ENCODE data around the gene SMKR1.
"Not testable (repeated sequence)": the region's sequence is repeated elsewhere in the genome, so short reads cannot be mapped to it uniquely, and the experiment has no call there.

The SMKR1 gene

GRCh38 chr7:129480674-129481363 is 21.5 kb upstream of the SMKR1 start:
- no peak overlapping the region for H3K4me3 ChIP-seq (ENCODE audit: low read length)
- no peak for DNase-seq (ENCODE audit: low read depth, low spot score)

- H3K4me3 ChIP-seq (ENCODE audit: low read length); DNase-seq (ENCODE audit: low read depth, low spot score): not testable (repeated sequence)
Observed at GRCh38 chr7:129481376-129481775, 21.0 kb upstream of the SMKR1 start.

GRCh38 chr7:129482781-129483180 is 19.6 kb upstream of the SMKR1 start:
- H3K4me3 ChIP-seq (ENCODE audit: low read length), result no peak overlapping the region

GRCh38 chr7:129489491-129489890 is 12.8 kb upstream of the SMKR1 start:
- no peak overlapping the region for H3K4me3 ChIP-seq (ENCODE audit: low read length)
- DNase-seq (ENCODE audit: low read depth, low spot score), result no peak

More at GRCh38 chr7:129482781-129483180, 19.6 kb upstream of the SMKR1 start:
- no peak for DNase-seq (ENCODE audit: low read depth, low spot score)

- H3K4me3 ChIP-seq (ENCODE audit: low read length), result no peak overlapping the region
- no peak for DNase-seq (ENCODE audit: low read depth, low spot score)
Observed at GRCh38 chr7:129492391-129492790, 9.9 kb upstream of the SMKR1 start.

- no peak for DNase-seq (ENCODE audit: low read depth, low spot score)
- no peak overlapping the region for H3K4me3 ChIP-seq (ENCODE audit: low read length)
Observed at GRCh38 chr7:129493555-129493954, 8.8 kb upstream of the SMKR1 start.

- DNase-seq (ENCODE audit: low read depth, low spot score), result no peak
- no peak overlapping the region for H3K4me3 ChIP-seq (ENCODE audit: low read length)
Observed at GRCh38 chr7:129494041-129494440, 8.3 kb upstream of the SMKR1 start.

GRCh38 chr7:129495987-129496386 is 6.3 kb upstream of the SMKR1 start:
- H3K4me3 ChIP-seq (ENCODE audit: low read length), result no peak overlapping the region
- DNase-seq (ENCODE audit: low read depth, low spot score), result no peak

- H3K4me3 ChIP-seq (ENCODE audit: low read length), result no peak overlapping the region
- no peak for DNase-seq (ENCODE audit: low read depth, low spot score)
Observed at GRCh38 chr7:129496653-129497052, 5.7 kb upstream of the SMKR1 start.

GRCh38 chr7:129497156-129497555 is 5.2 kb upstream of the SMKR1 start:
- no peak for DNase-seq (ENCODE audit: low read depth, low spot score)
- no peak overlapping the region for H3K4me3 ChIP-seq (ENCODE audit: low read length)

- DNase-seq (ENCODE audit: low read depth, low spot score), result no peak
- no peak overlapping the region for H3K4me3 ChIP-seq (ENCODE audit: low read length)
Observed at GRCh38 chr7:129498021-129498420, 4.3 kb upstream of the SMKR1 start.

- no peak for DNase-seq (ENCODE audit: low read depth, low spot score)
- H3K4me3 ChIP-seq (ENCODE audit: low read length), result no peak overlapping the region
Observed at GRCh38 chr7:129499999-129500398, 2.3 kb upstream of the SMKR1 start.

GRCh38 chr7:129502708-129503685 is 666 bp downstream of the SMKR1 start:
- H3K4me3 ChIP-seq (ENCODE audit: low read length), result peak overlapping the region; percentile 68
- no peak for DNase-seq (ENCODE audit: low read depth, low spot score)

GRCh38 chr7:129503725-129504124 is 1.4 kb downstream of the SMKR1 start:
- DNase-seq (ENCODE audit: low read depth, low spot score), result no peak

GRCh38 chr7:129512192-129512591 is 9.9 kb downstream of the SMKR1 start:
- DNase-seq (ENCODE audit: low read depth, low spot score), result no peak
- no peak overlapping the region for H3K4me3 ChIP-seq (ENCODE audit: low read length)

More at GRCh38 chr7:129503725-129504124, 1.4 kb downstream of the SMKR1 start:
- no peak overlapping the region for H3K4me3 ChIP-seq (ENCODE audit: low read length)

- DNase-seq (ENCODE audit: low read depth, low spot score), result no peak
- no peak overlapping the region for H3K4me3 ChIP-seq (ENCODE audit: low read length)
Observed at GRCh38 chr7:129513546-129513945, 11.2 kb downstream of the SMKR1 start.

GRCh38 chr7:129514683-129515082 is 12.4 kb downstream of the SMKR1 start:
- DNase-seq (ENCODE audit: low read depth, low spot score), result no peak

GRCh38 chr7:129515381-129515780 is 13.1 kb downstream of the SMKR1 start:
- DNase-seq (ENCODE audit: low read depth, low spot score), result no peak
- no peak overlapping the region for H3K4me3 ChIP-seq (ENCODE audit: low read length)

More at GRCh38 chr7:129514683-129515082, 12.4 kb downstream of the SMKR1 start:
- H3K4me3 ChIP-seq (ENCODE audit: low read length), result no peak overlapping the region

GRCh38 chr7:129517931-129518330 is 15.6 kb downstream of the SMKR1 start:
- no peak for DNase-seq (ENCODE audit: low read depth, low spot score)
- H3K4me3 ChIP-seq (ENCODE audit: low read length), result no peak overlapping the region

- DNase-seq (ENCODE audit: low read depth, low spot score), result no peak
- H3K4me3 ChIP-seq (ENCODE audit: low read length), result no peak overlapping the region
Observed at GRCh38 chr7:129519464-129519863, 17.1 kb downstream of the SMKR1 start.
